IPS-NIHi7 (cell line): ENCODE data around the gene ADORA2A.
"Not testable (repeated sequence)": the region's sequence is repeated elsewhere in the genome, so short reads cannot be mapped to it uniquely, and the experiment has no call there.

Experiments used
- DNase-seq: peaks from one replicate; pipeline ENCODE4 v3.0.0; 2012; ENCODE audit warnings: mixed read lengths; ENCODE audit errors: extremely low spot score

Gene ADORA2A

GRCh38 chr22:24485170-24485569 is 57.8 kb downstream of the ADORA2A start:
- DNase-seq = no peak

GRCh38 chr22:24485608-24486007 is 58.2 kb downstream of the ADORA2A start:
- no peak for DNase-seq

- DNase-seq = no peak
These were observed 59.1 kb downstream of the ADORA2A start for GRCh38 chr22:24486501-24486921.

- no peak for DNase-seq
These were observed 61.6 kb downstream of the ADORA2A start for GRCh38 chr22:24489011-24489410.

- DNase-seq = not testable (repeated sequence)
These were observed 62.0 kb downstream of the ADORA2A start for GRCh38 chr22:24489434-24489833.
